Right lobe of liver (tissue), 6 donors: Measurements from ENCODE around the gene NCR3LG1. TPM values are rescaled to one million over a fixed set of nuclear protein-coding genes. Genes with fewer than 3 reads are reported as not detected.

Experiments used
- ATAC-seq, 4 donors: fragments of 200-7000 bp; cut with Tn5 transposase; one replicate each; pipeline ENCODE4 v1.9.1; 2020; ENCODE audit warnings: mild to moderate bottlenecking in 4 of 4, moderate library complexity in 4 of 4
- DNase-seq, 3 donors: peaks; one replicate each; pipeline ENCODE4 v3.0.0-alpha.2; 2020
- H3K27ac ChIP-seq, 3 donors: fragments of 200-600 bp; one replicate each; pipeline ENCODE4 v1.8.0; 2022
- H3K27me3 ChIP-seq, 2 donors: fragments of 200-600 bp; one replicate each; pipeline ENCODE4 v1.8.0; 2022
- H3K36me3 ChIP-seq, 4 donors: fragments of 200-600 bp; sonication (generic) in 1 of 4; one replicate each; pipeline versions ENCODE4 v1.5.1 to v1.8.0; 2017 to 2022; ENCODE audit warnings: control low read depth in 1 of 4
- H3K4me1 ChIP-seq, 4 donors: fragments of 200-600 bp; sonication (generic) in 1 of 4; one replicate each; pipeline versions ENCODE4 v1.5.1 to v1.8.0; 2017 to 2022; ENCODE audit warnings: control low read depth in 1 of 4
- H3K4me3 ChIP-seq, 3 donors: fragments of 200-600 bp; one replicate each; pipeline ENCODE4 v1.8.0; 2022
- H3K9me3 ChIP-seq, 4 donors: fragments of 200-600 bp; sonication (generic) in 1 of 4; one replicate each; pipeline versions ENCODE4 v1.5.1 to v1.8.0; 2017 to 2022; ENCODE audit warnings: control low read depth in 1 of 4
- CTCF ChIP-seq, 4 donors: fragments of 200-600 bp in 3 of 4; fragments of 450-650 bp in 1 of 4; IDR thresholded peaks; one replicate each; pipeline versions ENCODE4 v1.5.1 to v1.8.0; 2016 to 2022; ENCODE audit warnings: antibody characterized with exemption in 4 of 4, mild to moderate bottlenecking in 2 of 4
- POLR2A ChIP-seq: fragments of 450-650 bp; IDR thresholded peaks from one replicate; pipeline ENCODE4 v1.6.1; 2017; ENCODE audit warnings: antibody characterized with exemption, mild to moderate bottlenecking
- WGBS: methylation state at CpG from one replicate; pipeline ENCODE4 v1.1.6; 2018; ENCODE audit warnings: low coverage, low lambda C conversion rate; ENCODE audit not compliant: insufficient coverage; ENCODE audit errors: missing lambda C conversion rate; 5-methylcytosine and 5-hydroxymethylcytosine counted together
- intact Hi-C, 2 donors: fragments of 100-400 bp; cut with DNase I; formaldehyde crosslinking; loops; one replicate each; pipeline versions ENCODE4 v1.11.2 to v1.14.1; 2022
- total RNA-seq, 6 experiments: library from RNA; depleted of rRNA in 2 of 6; stranded (reverse); fragments of >200 nt in 2 of 6; fragmentation: NEBNext Ultra II Directional in 3 of 6; extraction: Animal tissue kit (Norgen Biotek cat#: 25700) in 3 of 6; gene quantifications; one replicate each; pipeline versions ENCODE4 v1.1.0 to v1.2.4, GENCODE V29; 2016 to 2023
- donor health status: DM: no; HTN: yes; CAD: no.
- donor health status: DM: no; HTN: no; CAD: no.
- donor health status: DM: no; HTN: no; CAD: no.
- donor health status: DM: no; HTN: yes; CAD: no.
- donor health status: DM: no; HTN: yes; CAD: no.

The NCR3LG1 gene
- total RNA-seq, 6 experiments from 2014 or later = 0.15 to 3.2 (median 1.0) TPM

- Histone ChIP-seq H3K9me3 (no peaks in the 10 kb centered on the region), H3K27me3 (no peaks in the 10 kb centered on the region), H3K27ac (no peak overlapping the region), H3K4me1 (no peaks in the 10 kb centered on the region), H3K4me3 (no peak overlapping the region), H3K36me3 (no peaks in the 10 kb centered on the region)
- no peak for DNase-seq
- intact Hi-C loops = loop anchor here in 1 of 2 donors (2.0 kb wide), 1 partner anchor 123 kb away; no protein-coding TSS in a partner anchor
- ATAC-seq = no peak
- no peak for TF ChIP-seq CTCF (IDR thresholded peaks at IDR 0.05)
- no peak for TF ChIP-seq POLR2A
- 47% methylated on average over 4 of the region's 8 CpGs for WGBS
Observed at GRCh38 chr11:17382046-17382728, 30.6 kb downstream of the NCR3LG1 start.

DNA sequence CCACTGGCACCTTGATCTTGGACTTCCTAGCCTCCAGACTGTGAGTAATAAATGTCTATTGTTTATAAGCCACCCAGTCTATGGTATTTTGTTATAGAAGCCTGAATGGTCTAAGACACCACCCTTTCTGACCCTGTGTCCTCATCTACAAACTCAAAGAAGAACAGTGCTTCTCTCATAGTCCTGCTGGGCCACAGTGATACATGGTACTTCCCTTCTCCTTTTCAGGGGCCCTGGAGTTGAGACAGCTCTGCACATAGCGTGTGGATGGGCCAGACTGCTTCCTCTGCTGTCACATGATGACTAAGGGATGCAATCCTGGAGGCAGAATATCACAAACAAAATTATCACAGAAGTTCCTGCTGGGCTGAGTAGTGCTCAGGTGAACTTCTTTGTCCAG is 31.9 kb downstream of the NCR3LG1 start:
- no peak for TF ChIP-seq CTCF (IDR thresholded peaks at IDR 0.05)
- TF ChIP-seq POLR2A = no peak
- ATAC-seq = peak in 2 of 4 donors; percentile 7 to 9
- DNase-seq = no peak
- H3K36me3 ChIP-seq = no peaks in the 10 kb centered on the region
- WGBS = 33% methylated on average over 1 of the region's 1 CpG
- no peaks in the 10 kb centered on the region for H3K9me3 ChIP-seq
- H3K27me3 ChIP-seq = no peaks in the 10 kb centered on the region
- no peak overlapping the region for H3K4me3 ChIP-seq
- no peaks in the 10 kb centered on the region for H3K4me1 ChIP-seq
- H3K27ac ChIP-seq = no peak overlapping the region
- intact Hi-C loops = loop anchor here in 1 of 2 donors (2.0 kb wide), 1 partner anchor 121 kb away; no protein-coding TSS in a partner anchor

DNA sequence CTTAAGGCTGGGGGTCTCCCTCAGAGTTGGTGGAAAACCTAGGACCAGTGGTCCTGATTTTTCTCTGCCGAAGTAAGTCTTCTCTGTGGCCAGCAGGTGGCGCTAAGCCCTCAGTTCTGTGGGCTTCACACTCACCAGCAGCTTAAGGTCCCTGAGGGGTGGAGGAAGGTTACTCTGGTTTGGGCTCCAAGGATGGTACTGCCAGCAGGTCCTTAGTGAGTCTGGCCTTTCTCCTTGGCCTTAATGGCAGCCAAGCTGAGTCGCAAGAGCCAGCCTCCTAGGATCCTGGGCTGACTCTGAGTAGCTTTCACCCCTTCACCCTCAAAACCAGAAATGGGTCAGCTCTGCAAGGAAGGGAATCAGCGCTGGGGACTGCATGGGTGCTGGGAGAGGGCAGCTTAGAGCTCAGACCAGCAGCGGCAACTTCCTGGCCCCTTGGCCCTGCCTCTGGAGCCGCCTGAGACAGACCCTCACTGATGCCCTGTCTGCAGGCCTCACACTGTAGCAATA is 32.5 kb downstream of the NCR3LG1 start:
- intact Hi-C loops = no loop called here

GRCh38 chr11:17385492-17385891 is 33.9 kb downstream of the NCR3LG1 start:
- no peak overlapping the region for H3K4me3 ChIP-seq
- H3K27me3 ChIP-seq = no peaks in the 10 kb centered on the region
- no peaks in the 10 kb centered on the region for H3K4me1 ChIP-seq
- ATAC-seq (no peak), DNase-seq (no peak)
- H3K9me3 ChIP-seq = no peaks in the 10 kb centered on the region
- H3K27ac ChIP-seq = no peak overlapping the region
- no peak for TF ChIP-seq POLR2A
- TF ChIP-seq CTCF (IDR thresholded peaks at IDR 0.05) = no peak
- no peaks in the 10 kb centered on the region for H3K36me3 ChIP-seq
- WGBS = 85% methylated on average over 4 of the region's 5 CpGs
- intact Hi-C loops = loop anchor here in 1 of 2 donors (5.0 kb wide), 1 partner anchor 117 kb away; no protein-coding TSS in a partner anchor

More for the DNA sequence above, 32.5 kb downstream of the NCR3LG1 start:
- DNase-seq (peak; percentile 81 to 84 (median 82)), ATAC-seq (peak; percentile 70 to 81 (median 75))
- no peaks in the 10 kb centered on the region for H3K27me3 ChIP-seq
- no peaks in the 10 kb centered on the region for H3K9me3 ChIP-seq
- WGBS = 0% methylated on average over 1 of the region's 6 CpGs
- H3K4me3 ChIP-seq = no peak overlapping the region
- H3K36me3 ChIP-seq = no peaks in the 10 kb centered on the region
- no peak for TF ChIP-seq POLR2A
- peak; percentile 90 to 97 (median 93) for TF ChIP-seq CTCF (IDR thresholded peaks at IDR 0.05)
- H3K27ac ChIP-seq = no peak overlapping the region
- H3K4me1 ChIP-seq = no peaks in the 10 kb centered on the region
